ENCODE results near the gene KHDRBS2. TPM values are rescaled to one million over a fixed set of nuclear protein-coding genes. Genes with fewer than 3 reads are reported as not detected.

Gene KHDRBS2
- total RNA-seq, 1 donor from 2014 or later, result not detected

- H3K9me3 Mint-ChIP-seq (ENCODE audit: unreplicated experiment), result no peaks in the 10 kb centered on the region
- Histone ChIP-seq H2AFZ (ENCODE audit: low read depth, low read length) (no peak overlapping the region), H4K20me1 (ENCODE audit: insufficient read depth, low read length) (no peaks in the 10 kb centered on the region), H3K4me2 (ENCODE audit: low read length) (no peak overlapping the region), H3K4me3 (ENCODE audit: insufficient read depth, low read depth, low read length) (no peak overlapping the region), H3K36me3 (ENCODE audit: insufficient read depth, low read length) (no peaks in the 10 kb centered on the region), H3K27me3 (ENCODE audit: insufficient read depth, low read length) (no peaks in the 10 kb centered on the region), H3K9ac (ENCODE audit: low read length) (no peak overlapping the region), H3K4me1 (ENCODE audit: insufficient read depth, low read length) (no peaks in the 10 kb centered on the region), H3K27ac (ENCODE audit: low read depth, low read length) (no peak overlapping the region), H3K9me3 (ENCODE audit: insufficient read depth, low read depth, low read length) (peaks cover 2% of the 10 kb centered on the region), H3K79me2 (ENCODE audit: insufficient read depth, low read length) (no peaks in the 10 kb centered on the region)
- no peak for FAIRE-seq
- H3K27ac Mint-ChIP-seq (ENCODE audit: unreplicated experiment), result no peak overlapping the region
- no peaks in the 10 kb centered on the region for H3K4me1 Mint-ChIP-seq (ENCODE audit: low read depth, unreplicated experiment)
- no peak overlapping the region for H3K4me3 Mint-ChIP-seq (ENCODE audit: unreplicated experiment)
- no peaks in the 10 kb centered on the region for H3K36me3 Mint-ChIP-seq (ENCODE audit: low read depth, unreplicated experiment)
- TF ChIP-seq, protein P1, sequence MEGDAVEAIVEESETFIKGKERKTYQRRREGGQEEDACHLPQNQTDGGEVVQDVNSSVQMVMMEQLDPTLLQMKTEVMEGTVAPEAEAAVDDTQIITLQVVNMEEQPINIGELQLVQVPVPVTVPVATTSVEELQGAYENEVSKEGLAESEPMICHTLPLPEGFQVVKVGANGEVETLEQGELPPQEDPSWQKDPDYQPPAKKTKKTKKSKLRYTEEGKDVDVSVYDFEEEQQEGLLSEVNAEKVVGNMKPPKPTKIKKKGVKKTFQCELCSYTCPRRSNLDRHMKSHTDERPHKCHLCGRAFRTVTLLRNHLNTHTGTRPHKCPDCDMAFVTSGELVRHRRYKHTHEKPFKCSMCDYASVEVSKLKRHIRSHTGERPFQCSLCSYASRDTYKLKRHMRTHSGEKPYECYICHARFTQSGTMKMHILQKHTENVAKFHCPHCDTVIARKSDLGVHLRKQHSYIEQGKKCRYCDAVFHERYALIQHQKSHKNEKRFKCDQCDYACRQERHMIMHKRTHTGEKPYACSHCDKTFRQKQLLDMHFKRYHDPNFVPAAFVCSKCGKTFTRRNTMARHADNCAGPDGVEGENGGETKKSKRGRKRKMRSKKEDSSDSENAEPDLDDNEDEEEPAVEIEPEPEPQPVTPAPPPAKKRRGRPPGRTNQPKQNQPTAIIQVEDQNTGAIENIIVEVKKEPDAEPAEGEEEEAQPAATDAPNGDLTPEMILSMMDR (IDR thresholded peaks at IDR 0.05; ENCODE audit: insufficient read depth, low read depth, low read length), result no peak
- no peak for TF ChIP-seq EZH2 (IDR thresholded peaks at IDR 0.05; ENCODE audit: insufficient read depth, low read length)
- DNase-seq (ENCODE audit: low read depth), result no peak
- H3K27me3 Mint-ChIP-seq (ENCODE audit: low read depth, unreplicated experiment), result no peaks in the 10 kb centered on the region
These were observed 296.4 kb downstream of the KHDRBS2 start for GRCh38 chr6:61989616-61990015.

- H4K20me1 ChIP-seq (ENCODE audit: insufficient read depth, low read length), result no peaks in the 10 kb centered on the region
These were observed 305.4 kb downstream of the KHDRBS2 start for GRCh38 chr6:61980622-61981021.

DNA sequence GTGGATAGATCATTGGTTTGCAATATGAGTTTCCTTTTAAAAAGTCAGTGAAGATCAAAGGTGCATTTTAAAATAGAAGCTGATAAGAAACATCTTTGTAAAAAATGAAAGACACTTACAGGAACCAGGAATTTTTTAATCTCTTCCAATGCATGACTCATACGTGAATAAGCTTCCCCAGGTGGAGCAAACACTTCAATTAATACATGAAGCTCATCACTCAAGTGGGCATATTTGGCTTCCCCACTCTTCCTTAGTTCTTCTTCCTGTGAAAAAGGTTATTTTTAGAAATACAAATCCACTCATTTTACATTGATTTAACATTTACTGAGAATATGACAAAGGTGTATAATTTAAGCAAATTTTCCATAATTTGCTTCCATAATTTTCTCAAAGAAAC, 308.1 kb downstream of the KHDRBS2 start:
- Histone ChIP-seq H4K20me1 (ENCODE audit: insufficient read depth, low read length) (no peaks in the 10 kb centered on the region), H3K79me2 (ENCODE audit: insufficient read depth, low read length) (no peaks in the 10 kb centered on the region), H3K4me3 (ENCODE audit: insufficient read depth, low read depth, low read length) (no peak overlapping the region), H3K4me2 (ENCODE audit: low read length) (no peak overlapping the region), H3K27me3 (ENCODE audit: insufficient read depth, low read length) (no peaks in the 10 kb centered on the region), H3K36me3 (ENCODE audit: insufficient read depth, low read length) (no peaks in the 10 kb centered on the region), H3K27ac (ENCODE audit: low read depth, low read length) (no peak overlapping the region), H3K9me3 (ENCODE audit: insufficient read depth, low read depth, low read length) (peaks cover 2% of the 10 kb centered on the region), H3K9ac (ENCODE audit: low read length) (no peak overlapping the region), H2AFZ (ENCODE audit: low read depth, low read length) (no peak overlapping the region), H3K4me1 (ENCODE audit: insufficient read depth, low read length) (no peaks in the 10 kb centered on the region)
- no peaks in the 10 kb centered on the region for H3K27me3 Mint-ChIP-seq (ENCODE audit: low read depth, unreplicated experiment)
- H3K4me1 Mint-ChIP-seq (ENCODE audit: low read depth, unreplicated experiment), result no peaks in the 10 kb centered on the region
- no peak for DNase-seq (ENCODE audit: low read depth)
- H3K36me3 Mint-ChIP-seq (ENCODE audit: low read depth, unreplicated experiment), result no peaks in the 10 kb centered on the region
- no peak overlapping the region for H3K4me3 Mint-ChIP-seq (ENCODE audit: unreplicated experiment)
- no peak for FAIRE-seq
- no peak overlapping the region for H3K27ac Mint-ChIP-seq (ENCODE audit: unreplicated experiment)
- no peaks in the 10 kb centered on the region for H3K9me3 Mint-ChIP-seq (ENCODE audit: unreplicated experiment)
- TF ChIP-seq, protein P1 (IDR thresholded peaks at IDR 0.05; ENCODE audit: insufficient read depth, low read depth, low read length), result no peak
- TF ChIP-seq EZH2 (IDR thresholded peaks at IDR 0.05; ENCODE audit: insufficient read depth, low read length), result no peak

More at GRCh38 chr6:61980622-61981021, 305.4 kb downstream of the KHDRBS2 start:
- no peak for DNase-seq (ENCODE audit: low read depth)
- Histone ChIP-seq H3K79me2 (ENCODE audit: insufficient read depth, low read length) (no peaks in the 10 kb centered on the region), H3K9me3 (ENCODE audit: insufficient read depth, low read depth, low read length) (peaks cover 2% of the 10 kb centered on the region), H3K36me3 (ENCODE audit: insufficient read depth, low read length) (no peaks in the 10 kb centered on the region), H3K27me3 (ENCODE audit: insufficient read depth, low read length) (no peaks in the 10 kb centered on the region), H3K4me1 (ENCODE audit: insufficient read depth, low read length) (no peaks in the 10 kb centered on the region), H3K9ac (ENCODE audit: low read length) (no peak overlapping the region), H3K4me3 (ENCODE audit: insufficient read depth, low read depth, low read length) (no peak overlapping the region), H3K27ac (ENCODE audit: low read depth, low read length) (no peak overlapping the region), H3K4me2 (ENCODE audit: low read length) (no peak overlapping the region), H2AFZ (ENCODE audit: low read depth, low read length) (no peak overlapping the region)
- TF ChIP-seq, protein P1 (IDR thresholded peaks at IDR 0.05; ENCODE audit: insufficient read depth, low read depth, low read length), result no peak
- TF ChIP-seq EZH2 (IDR thresholded peaks at IDR 0.05; ENCODE audit: insufficient read depth, low read length), result no peak
- Mint-ChIP-seq H3K9me3 (ENCODE audit: unreplicated experiment) (no peaks in the 10 kb centered on the region), H3K4me1 (ENCODE audit: low read depth, unreplicated experiment) (no peaks in the 10 kb centered on the region), H3K4me3 (ENCODE audit: unreplicated experiment) (no peak overlapping the region), H3K27me3 (ENCODE audit: low read depth, unreplicated experiment) (no peaks in the 10 kb centered on the region), H3K36me3 (ENCODE audit: low read depth, unreplicated experiment) (no peaks in the 10 kb centered on the region), H3K27ac (ENCODE audit: unreplicated experiment) (no peak overlapping the region)
- no peak for FAIRE-seq

Data from astrocyte (in vitro differentiated cells and primary cell).